GM18526 (cell line): Measurements from ENCODE around the gene ATG10.

ENCODE experiments used
- POLR2A ChIP-seq: IDR thresholded peaks from 3 replicates; pipeline ENCODE4 v1.6.1; 2011; ENCODE audit not compliant: insufficient read length; ENCODE audit errors: extremely low read depth

ATG10 gene

DNA sequence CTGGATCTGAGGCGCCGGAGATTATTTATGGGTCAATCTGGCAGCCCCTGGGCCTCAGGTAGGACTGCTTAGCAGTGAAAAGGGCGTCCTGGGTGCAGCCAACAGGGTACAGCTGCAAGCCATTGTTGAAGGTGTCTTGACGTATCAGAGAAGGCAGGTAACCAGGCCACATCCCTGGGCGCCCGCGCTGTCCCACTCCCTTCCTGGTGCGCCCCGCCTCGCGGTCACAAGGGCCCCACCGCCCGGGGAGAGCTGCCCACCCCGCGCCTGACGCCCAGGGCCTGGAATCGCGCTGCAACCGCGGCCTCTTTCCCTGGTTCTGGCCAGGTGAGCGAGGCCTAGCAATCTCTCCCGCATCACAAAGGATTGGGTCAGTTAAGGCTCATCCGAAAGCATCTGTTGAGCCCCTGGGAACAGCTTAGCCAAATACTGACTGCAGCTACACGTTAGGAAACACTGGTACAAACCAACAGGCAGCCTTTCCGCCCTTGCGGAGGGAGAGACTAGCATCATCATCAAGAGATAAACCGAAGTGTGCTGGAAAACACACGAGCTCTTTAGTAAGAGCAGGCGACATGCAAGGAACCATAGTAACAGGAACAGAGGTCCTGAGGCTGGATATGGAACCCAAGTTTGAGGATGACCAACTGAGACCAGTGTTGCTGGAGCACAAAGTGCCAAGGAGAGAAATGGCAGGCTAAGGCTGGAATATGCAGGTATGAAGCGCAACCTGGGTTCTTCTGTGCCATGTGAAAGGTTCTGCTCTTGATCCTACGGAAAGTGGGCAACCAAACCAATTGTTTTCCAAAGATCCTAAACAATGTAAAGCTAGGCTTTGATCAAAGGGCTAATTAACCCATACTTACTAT is 302.8 kb downstream of the ATG10 start:
- peak; percentile 9 for TF ChIP-seq POLR2A

DNA sequence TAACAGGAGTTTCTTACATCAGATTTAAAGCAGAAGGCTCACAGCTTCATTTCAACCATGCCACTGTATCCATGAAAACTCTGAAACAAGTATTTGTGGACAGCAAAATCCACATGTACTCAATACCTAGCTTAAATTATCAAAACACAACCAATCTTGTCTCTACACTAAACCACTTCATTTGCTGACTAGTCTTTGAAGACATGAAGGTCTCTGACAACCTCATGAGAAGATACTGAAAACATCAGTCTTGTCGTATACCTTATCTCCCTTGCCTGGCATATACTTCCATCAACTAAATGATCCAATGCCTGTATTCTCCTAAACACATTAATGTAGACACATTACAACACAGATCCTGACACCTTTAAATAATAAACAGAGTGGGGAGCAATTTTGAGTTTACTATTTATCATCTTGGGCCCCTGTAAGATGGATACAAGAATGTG is 303.4 kb downstream of the ATG10 start:
- no peak for TF ChIP-seq POLR2A

DNA sequence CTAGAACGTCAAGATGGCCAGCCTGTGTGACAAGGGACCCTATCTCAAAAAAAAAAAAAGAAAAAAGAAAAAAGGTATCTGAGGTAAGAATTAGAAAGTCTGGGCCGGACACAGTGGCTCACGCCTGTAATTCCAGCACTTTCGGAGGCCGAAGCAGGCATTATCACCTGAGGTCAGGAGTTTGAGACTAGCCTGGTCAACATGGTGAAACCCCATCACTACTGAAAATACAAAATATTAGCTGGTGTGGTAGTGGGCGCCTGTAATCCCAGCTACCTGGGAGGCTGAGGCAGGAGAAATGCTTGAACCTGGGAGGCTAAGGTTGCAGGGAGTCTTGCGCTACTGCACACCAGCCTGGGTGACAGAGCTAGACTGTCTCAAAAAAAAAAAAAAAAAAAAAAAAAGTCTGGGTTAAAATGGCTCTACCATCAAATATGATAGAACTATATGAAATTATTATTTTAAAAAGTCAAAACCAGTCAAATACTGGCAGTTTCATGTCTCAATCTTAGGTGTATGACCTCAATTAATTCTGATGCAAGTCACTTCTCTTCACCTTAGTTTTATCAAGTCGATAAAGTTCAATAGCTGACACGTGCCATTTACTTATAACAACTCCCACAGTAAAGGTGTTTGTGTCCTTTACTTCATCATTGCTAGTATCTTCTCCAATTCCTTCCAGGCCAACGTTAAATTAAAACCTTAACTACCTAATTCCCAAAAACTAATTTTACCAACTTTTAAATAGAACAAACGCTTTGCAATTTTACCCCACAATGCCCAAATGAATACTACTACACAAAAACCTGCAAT is 305.2 kb downstream of the ATG10 start:
- no peak for TF ChIP-seq POLR2A

DNA sequence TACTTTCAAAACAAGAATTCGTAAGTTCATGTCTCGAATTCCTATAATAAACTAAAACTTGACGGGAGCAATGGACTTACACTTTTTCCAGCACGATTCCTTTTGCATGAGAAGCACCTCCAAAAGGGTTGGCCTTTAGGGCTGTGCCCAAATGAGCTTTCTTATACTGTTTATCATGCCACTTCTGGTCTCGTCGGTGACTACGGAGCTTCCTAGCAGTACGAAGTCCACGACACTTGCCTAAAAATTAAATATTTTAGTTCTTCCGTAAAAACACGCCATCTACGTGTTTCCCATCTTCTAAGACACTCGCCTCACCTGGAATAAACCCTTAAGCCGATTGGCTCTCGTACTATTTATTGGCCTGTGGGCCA is 305.8 kb downstream of the ATG10 start:
- TF ChIP-seq POLR2A: no peak

DNA sequence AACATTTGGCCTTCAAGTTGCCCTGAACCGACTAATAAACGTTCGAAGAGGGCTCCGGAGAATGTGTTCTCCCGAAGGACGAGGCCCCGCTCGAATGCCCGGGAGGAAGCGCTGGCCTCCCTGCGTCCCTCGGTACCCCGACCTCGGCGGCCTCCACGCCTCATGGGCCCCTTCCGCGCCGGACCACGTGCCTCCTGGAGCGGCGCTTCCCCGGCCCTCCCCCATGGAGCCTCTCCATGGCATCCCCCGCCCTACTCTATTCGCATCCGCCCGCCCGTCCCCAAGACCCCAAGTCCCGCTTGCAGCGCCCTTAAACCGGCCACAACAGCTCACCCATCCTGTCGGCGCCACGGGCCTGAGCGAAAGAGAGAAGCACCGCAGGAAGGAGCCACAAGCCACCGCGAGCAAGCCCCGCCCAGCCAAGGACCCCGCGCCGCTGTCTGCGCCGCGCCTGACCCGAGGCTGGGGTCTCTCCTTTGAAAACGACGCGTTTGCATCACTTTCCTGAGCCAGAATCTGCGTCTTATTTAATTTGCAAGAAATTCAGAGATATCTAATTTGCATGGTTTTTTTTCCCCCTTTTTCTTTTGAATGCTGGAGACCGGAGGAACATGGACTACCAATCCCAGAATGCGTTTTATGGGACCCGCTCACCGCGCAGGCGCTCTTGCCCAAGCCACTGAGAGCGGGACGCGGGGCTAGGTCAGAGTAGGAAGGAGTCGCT is 306.3 kb downstream of the ATG10 start, which contains the start of gene RPS23:
TSS of gene RPS23 (minus strand) at position 368 of the 724 bp plus-strand sequence. CDS start at position 337, 31 bp downstream.
- TF ChIP-seq POLR2A: peak; percentile 95

DNA sequence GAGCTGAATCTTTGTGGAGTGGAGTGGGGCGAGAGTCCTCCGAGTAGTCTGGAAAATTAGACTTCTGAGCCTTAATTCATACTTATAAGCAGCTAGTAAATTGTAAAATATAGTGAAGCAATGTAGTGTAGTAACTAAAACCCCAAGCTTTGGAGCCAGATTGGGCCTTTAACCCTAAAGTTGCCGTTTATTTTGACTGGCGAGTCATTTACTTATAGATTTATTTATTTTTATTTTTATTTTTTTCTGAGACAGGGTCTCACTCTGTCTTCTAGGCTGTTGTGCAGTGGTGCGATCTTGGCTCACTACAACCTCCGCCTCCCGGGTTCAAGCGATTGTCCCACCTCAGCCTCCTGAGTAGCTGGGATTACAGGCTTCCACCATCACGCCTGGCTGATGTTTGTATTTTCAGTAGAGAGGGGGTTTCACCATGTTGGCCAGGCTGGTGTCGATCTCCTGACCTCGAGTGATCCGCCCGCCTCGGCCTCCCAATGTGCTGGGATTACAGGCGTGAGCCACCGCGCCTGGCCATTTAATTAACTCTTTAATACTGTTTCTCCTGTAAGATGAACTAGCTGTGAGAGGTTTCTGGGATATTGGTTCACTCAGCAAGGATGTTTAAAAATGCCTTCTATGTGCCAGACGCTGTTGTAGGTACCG is 307.0 kb downstream of the ATG10 start:
- no peak for TF ChIP-seq POLR2A

DNA sequence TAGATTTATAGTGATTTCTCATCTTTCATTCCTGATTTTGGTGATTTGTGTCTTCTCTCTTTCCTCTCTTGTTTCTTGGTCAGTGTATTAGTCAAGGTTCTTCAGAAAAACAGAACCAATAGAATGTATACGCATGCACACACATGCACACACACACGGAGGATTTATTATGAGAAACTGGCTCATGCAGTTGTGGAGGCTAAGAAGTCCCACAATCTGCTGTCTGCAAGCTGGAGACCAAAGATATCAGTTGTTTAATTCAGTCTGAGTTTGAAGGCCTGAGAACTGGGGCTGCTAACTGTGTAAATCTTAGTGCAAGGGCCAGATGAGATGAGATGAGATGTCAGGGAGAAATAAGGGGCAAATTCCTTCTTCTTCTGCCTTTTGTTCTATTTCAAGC is 312.1 kb downstream of the ATG10 start:
- TF ChIP-seq POLR2A: no peak

DNA sequence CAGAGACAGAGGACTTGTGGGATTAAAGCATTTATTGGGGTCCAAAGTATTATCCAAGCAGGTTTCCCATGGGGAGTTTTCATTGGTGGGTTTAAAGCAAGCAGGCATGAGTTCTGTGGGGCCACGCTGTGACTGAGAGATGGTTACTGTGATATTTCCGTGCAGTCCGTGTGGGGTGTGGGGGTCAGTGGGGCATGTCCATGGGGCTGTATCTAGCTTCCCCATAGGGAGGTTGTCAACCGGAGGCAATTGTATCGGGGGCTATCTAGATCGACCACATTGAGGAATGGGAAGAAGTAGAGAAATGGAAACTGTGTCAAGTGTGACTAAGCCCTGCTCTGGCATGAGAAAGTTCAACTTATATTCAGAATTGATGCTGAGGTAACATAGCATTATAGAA is 313.4 kb downstream of the ATG10 start:
- TF ChIP-seq POLR2A: no peak

DNA sequence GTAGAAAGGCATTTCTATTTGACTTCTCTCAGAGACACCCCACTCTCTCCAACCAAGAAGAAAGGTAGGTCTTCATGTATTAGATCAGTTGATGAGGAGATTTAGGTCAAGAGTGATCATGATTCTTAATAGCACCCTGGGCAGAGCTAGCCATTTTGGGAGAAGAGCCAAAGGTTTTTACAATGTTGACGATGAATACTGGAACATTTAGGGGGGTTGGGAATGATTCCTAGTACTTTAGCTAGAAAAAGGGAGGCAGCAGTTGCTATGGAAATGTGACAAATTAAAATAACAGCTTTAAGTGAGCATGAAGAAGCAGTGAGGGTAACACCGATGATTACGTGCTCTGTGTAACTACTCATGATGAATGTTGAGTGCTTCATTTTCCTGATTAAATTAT is 315.8 kb downstream of the ATG10 start:
- no peak for TF ChIP-seq POLR2A

DNA sequence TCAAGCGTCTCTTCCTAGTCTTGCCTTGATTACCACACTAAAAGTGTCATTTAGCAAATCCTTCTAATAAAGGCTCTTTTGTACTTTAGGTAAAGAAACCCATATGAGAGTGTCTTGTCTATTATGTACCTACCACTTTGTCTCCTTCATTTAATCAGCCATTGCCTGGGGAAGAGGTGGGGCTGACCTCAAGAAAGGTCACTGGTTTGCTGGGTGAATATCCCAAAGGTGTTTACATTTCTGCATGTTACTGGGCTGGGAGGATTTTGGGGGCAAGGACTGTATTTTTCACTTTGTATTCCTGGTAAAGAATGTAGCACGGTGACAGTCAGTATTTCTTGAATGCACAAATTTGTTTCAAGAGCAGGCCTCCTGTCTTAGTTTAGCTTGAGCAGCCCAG is 318.2 kb downstream of the ATG10 start:
- no peak for TF ChIP-seq POLR2A

DNA sequence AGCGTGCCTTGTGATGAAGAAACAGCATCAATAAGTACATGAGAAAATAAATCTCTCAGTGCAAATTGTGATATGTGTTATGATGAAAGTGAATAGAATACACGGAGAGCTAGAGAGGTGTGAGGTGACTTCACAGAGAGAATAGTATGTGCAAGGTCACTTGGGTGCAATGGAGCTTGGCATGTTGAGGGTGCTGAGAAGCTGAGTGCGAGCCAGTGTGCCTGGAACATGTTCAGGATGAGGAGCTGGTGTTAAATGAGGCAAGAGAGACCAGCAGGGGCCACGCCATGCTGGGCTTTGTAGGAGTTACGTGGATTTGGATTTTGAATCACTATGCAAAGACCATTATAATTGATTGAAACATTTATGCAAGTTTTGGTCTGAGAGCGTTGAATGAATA is 319.1 kb downstream of the ATG10 start:
- no peak for TF ChIP-seq POLR2A

DNA sequence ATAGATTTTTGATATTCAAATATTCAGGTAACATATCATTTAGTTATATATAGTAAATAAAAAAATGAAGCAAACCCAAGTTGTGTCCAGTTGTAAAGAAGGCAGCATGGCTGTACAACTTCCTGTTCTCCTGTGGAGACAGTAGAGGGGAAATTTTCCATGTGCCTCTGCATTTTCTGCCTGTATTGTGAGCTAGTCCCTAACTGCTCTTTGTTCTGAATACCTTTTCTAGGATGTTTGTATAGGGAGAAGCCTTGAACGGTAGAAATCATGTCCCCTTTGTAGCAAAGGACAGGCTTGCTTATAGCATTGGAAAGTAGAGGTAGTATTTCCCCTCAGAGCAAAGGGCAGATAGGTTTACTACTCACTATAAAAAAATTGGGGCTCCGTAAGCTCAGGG is 319.6 kb downstream of the ATG10 start:
- TF ChIP-seq POLR2A: no peak

DNA sequence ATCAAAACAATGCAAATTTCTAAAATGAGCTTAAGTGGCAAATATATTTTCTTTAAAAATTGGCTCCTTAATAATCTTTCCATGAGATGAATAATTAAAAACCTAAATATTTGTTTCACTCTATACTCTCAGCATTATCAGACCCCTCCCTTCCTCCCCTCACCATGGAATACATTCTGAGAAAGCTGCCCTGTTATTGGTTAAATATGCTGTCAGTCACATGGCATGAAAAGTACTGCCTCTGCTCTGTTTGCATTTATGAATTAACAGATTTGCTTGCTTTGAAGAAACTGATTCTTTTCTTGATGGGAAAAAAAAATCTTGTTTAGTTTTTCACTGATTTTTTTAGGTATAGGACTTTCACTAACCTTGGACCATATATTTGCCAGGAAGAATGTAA is 323.3 kb downstream of the ATG10 start:
- no peak for TF ChIP-seq POLR2A

DNA sequence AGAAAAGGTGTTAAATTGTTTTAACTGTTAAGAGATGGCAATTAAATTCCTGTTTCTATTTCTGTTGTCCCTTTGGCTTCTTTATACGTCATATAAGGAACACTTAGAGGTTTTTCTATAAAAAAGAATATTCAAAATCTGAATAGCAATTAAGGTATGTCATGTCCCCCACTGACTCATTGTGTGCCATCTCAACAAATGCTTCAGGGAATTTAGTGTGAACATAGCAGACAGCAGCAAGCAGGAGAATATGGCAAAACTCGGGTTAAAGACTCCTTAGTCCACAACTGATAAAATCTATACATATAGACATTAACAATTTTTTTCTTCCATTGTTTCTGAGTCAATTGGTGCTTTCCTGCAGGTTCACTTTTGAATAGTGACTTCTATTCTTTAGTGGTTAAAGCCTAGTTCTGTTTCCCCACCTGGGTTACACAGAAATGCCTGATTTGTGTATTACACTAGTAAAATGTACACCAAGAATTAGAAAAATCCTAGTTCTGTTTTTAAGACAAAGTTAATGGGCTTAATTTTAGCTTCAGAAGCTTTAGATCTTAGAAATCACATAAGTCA is 324.2 kb downstream of the ATG10 start:
- no peak for TF ChIP-seq POLR2A

DNA sequence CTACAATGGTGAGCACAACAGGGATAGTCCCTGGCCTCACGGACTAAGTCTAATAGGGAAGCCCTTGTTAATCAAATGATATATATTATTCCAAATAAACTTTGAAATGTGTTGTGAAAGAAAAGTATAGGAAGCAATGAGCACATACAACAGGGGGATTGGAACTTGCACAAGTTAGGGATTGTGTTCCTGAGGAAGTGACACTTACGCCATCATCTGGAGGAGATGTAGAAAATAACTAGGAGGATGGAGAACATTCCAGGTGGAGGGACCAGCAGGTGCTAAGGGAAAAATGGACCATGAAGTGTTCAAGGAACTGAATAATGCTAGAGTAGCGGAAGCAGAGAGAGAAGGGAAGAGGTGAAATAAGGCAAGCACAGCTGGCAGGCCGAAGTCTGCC is 325.1 kb downstream of the ATG10 start:
- TF ChIP-seq POLR2A: no peak

DNA sequence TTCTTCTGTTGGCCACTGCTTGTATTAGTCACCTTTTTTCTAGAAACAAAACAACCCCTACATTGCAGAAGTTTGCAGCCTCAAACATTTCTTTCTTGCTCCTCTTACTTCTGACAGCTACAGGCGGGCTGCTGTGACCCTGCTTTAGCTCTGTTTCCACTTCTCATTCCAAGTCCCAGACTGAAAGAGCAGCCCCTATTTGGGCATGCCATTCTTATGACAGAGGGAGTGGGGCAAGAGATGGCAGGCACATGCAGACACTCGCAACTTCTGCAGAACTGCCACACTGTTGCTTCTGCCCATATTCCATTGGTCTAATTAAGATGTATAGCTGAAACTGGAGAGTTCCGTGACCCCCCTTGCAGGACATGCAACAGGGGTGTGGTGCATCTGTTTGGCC is 325.9 kb downstream of the ATG10 start:
- no peak for TF ChIP-seq POLR2A
